Measurements from ENCODE around the gene GAS7. TPM values are rescaled to one million over a fixed set of nuclear protein-coding genes. Genes with fewer than 3 reads are reported as not detected.

The GAS7 gene
- total RNA-seq, 1 experiment from 2014 or later, result 6.0 TPM

- Histone ChIP-seq H2AK5ac (ENCODE audit: insufficient read length, low read length) (no peak overlapping the region), H2AFZ (ENCODE audit: low read length) (no peak overlapping the region), H4K8ac (replicated peaks; ENCODE audit: insufficient read length, low read depth, low read length) (no peak overlapping the region), H4K5ac (ENCODE audit: insufficient read length, low read depth, low read length) (no peak overlapping the region), H3K4ac (ENCODE audit: low read depth, low read length) (no peak overlapping the region), H4K20me1 (ENCODE audit: control insufficient read depth, insufficient read depth, insufficient read length) (no peaks in the 10 kb centered on the region), H2BK12ac (ENCODE audit: insufficient read length, low read depth, low read length) (no peak overlapping the region), H3K23ac (ENCODE audit: insufficient read length, low read depth, low read length) (no peak overlapping the region), H3K4me2 (ENCODE audit: insufficient read depth, insufficient read length, low read length) (no peak overlapping the region), H4K91ac (ENCODE audit: insufficient read length, low read depth, low read length) (no peak overlapping the region), H3K27me3 (ENCODE audit: insufficient read depth, low read length) (no peaks in the 10 kb centered on the region), H2BK15ac (ENCODE audit: low read depth, low read length) (no peak overlapping the region), H2BK120ac (ENCODE audit: low read depth, low read length, poor library complexity, severe bottlenecking) (no peak overlapping the region), H2BK20ac (ENCODE audit: low read depth, low read length, poor library complexity, severe bottlenecking) (no peak overlapping the region), H3K4me1 (ENCODE audit: insufficient read depth, low read length) (no peaks in the 10 kb centered on the region), H3K9me3 (ENCODE audit: control insufficient read depth, low read depth, low read length) (no peaks in the 10 kb centered on the region), H3K56ac (ENCODE audit: insufficient read length, low read depth, low read length) (no peak overlapping the region), H3K79me1 (ENCODE audit: insufficient read depth, low read depth, low read length, poor library complexity, severe bottlenecking) (no peaks in the 10 kb centered on the region), H3K14ac (ENCODE audit: insufficient read depth, low read length) (no peak overlapping the region; the same call in 1 of the 2 replicates), H3K27ac (ENCODE audit: insufficient read length, low read depth, low read length) (no peak overlapping the region), H3K9ac (ENCODE audit: extremely low read depth, insufficient read length, low read length) (no peak overlapping the region), H3K18ac (ENCODE audit: insufficient read length, low read depth, low read length) (no peak overlapping the region), H3T11ph (ENCODE audit: low read length) (no peak overlapping the region), H3K23me2 (ENCODE audit: insufficient read length, low read depth, low read length, poor library complexity, severe bottlenecking) (no peaks in the 10 kb centered on the region), H3K79me2 (ENCODE audit: insufficient read depth, low read length) (no peaks in the 10 kb centered on the region), H2BK5ac (ENCODE audit: insufficient read length, low read length) (no peak overlapping the region)
- Mint-ChIP-seq H3K36me3 (ENCODE audit: insufficient read depth in 1 of 3, low read depth in 3 of 3) (peaks cover 0 to 4% (median 3%) of the 10 kb centered on the region in 3 experiments; a peak in 2 of 7 replicates), H3K27me3 (ENCODE audit: low read depth) (no peaks in the 10 kb centered on the region; the same call in 1 of the 2 replicates), H3K9me3 (peaks cover 0 to 4% of the 10 kb centered on the region in 2 experiments; a peak in 3 of 5 replicates), H3K27ac (no peak overlapping the region; a peak in 1 of 7 replicates), H3K4me3 (no peak overlapping the region), H3K4me1 (peaks cover 4% of the 10 kb centered on the region in 2 experiments; a peak in 3 of 4 replicates)
- peak; percentile 87 for TF ChIP-seq CTCF (conservative IDR thresholded peaks at IDR 0.05)
- no CpG with 5 or more reads among the region's 7 CpGs for WGBS (ENCODE audit: extremely low coverage, insufficient read length, low lambda C conversion rate)
- peak; percentile 78 for DNase-seq
Observed at GRCh38 chr17:9987779-9988585, 210.4 kb downstream of the GAS7 start.
